ENCODE data around the gene RAB30.
A peak's percentile ranks its signal among the peaks of the same experiment; 100 is the strongest.

Gene RAB30

DNA sequence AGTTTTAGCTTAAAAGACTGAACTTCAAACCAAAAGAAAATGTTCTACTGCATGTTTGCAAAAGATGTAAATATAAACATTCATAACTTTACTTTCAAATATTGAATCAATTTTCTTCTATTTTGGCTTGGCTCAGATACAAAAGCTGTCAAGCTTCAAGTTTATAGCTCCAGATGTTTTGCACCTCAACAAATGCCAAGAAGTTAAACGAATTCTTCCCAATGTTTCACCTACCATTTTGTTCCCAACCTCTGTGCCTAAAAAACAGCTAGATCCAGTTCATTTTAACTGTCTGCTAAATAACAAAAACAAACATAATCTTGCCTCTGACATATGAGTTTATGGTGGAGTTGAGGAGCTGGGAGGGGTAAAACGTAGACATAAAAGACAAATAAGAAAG is 76.5 kb downstream of the RAB30 start:
- no peaks in the 10 kb centered on the region; the same call in 1 of the 2 replicates for H4K20me1 ChIP-seq (ENCODE audit: low read depth, low read length)
- H3K9me3 ChIP-seq (ENCODE audit: insufficient read depth, low read length) = no peaks in the 10 kb centered on the region
- no peaks in the 10 kb centered on the region for H3K27me3 ChIP-seq (ENCODE audit: low read length)
- no peak overlapping the region for H3K9ac ChIP-seq (ENCODE audit: low read length)
- TF ChIP-seq, protein P1, sequence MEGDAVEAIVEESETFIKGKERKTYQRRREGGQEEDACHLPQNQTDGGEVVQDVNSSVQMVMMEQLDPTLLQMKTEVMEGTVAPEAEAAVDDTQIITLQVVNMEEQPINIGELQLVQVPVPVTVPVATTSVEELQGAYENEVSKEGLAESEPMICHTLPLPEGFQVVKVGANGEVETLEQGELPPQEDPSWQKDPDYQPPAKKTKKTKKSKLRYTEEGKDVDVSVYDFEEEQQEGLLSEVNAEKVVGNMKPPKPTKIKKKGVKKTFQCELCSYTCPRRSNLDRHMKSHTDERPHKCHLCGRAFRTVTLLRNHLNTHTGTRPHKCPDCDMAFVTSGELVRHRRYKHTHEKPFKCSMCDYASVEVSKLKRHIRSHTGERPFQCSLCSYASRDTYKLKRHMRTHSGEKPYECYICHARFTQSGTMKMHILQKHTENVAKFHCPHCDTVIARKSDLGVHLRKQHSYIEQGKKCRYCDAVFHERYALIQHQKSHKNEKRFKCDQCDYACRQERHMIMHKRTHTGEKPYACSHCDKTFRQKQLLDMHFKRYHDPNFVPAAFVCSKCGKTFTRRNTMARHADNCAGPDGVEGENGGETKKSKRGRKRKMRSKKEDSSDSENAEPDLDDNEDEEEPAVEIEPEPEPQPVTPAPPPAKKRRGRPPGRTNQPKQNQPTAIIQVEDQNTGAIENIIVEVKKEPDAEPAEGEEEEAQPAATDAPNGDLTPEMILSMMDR (IDR thresholded peaks at IDR 0.05; ENCODE audit: insufficient read depth, low read length, poor library complexity, severe bottlenecking) = no peak
- no peak for TF ChIP-seq EZH2phosphoT487 (conservative IDR thresholded peaks at IDR 0.05; ENCODE audit: low read length)
- H3K79me2 ChIP-seq (ENCODE audit: insufficient read depth, low read length) = peaks cover 47% of the 10 kb centered on the region
- 0 out of 2 replicates have a peak, but pooled peaks cover 4% of the 10 kb centered on the region for H3F3A ChIP-seq (ENCODE audit: insufficient read depth)
- H3K4me2 ChIP-seq (ENCODE audit: low read depth, low read length, poor library complexity, severe bottlenecking) = no peak overlapping the region
- H3K27ac ChIP-seq (ENCODE audit: low read depth, low read length) = 0 out of 2 replicates have a peak overlapping the region, but pooled peaks have one; percentile 20
- no peak overlapping the region for H3K4me3 ChIP-seq (ENCODE audit: insufficient read depth, low read length, poor library complexity, severe bottlenecking)
- H3K36me3 ChIP-seq (ENCODE audit: low read length) = peaks cover 24% of the 10 kb centered on the region; the same call in 1 of the 2 replicates
- H2AFZ ChIP-seq (ENCODE audit: low read depth, low read length, severe bottlenecking) = no peak overlapping the region
- H3K9me2 ChIP-seq (replicated peaks; ENCODE audit: insufficient read depth, low read length) = no peaks in the 10 kb centered on the region

DNA sequence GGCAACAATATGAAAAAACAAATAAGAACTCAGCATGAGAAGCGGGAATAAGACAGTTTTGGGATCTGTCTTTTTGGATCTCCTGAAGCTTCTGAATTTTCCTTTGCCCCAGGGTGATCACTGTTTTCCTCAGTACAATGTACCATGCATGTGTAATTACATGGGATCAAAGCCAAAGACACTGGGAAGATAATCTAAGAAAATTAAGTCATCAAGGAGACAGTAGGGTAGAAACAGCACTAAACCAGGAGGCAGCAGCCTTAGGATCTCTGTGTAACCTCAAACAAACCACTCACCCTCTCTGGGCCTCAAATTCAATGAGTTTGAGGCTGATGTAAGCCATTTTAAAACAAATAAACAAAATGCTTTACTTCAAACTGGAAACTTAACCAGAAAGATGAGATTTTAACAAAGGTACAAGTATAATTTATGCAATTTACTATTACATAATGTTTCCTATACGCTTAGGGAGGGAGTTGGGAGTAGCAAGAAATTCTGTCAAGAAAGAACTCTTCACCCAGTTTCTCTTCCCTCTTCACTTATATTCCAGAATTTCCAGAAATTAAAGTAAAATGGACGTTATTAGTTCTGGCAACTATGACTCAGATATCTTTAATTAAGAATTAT is 77.0 kb downstream of the RAB30 start:
- Histone ChIP-seq H3K79me2 (ENCODE audit: insufficient read depth, low read length) (peaks cover 42% of the 10 kb centered on the region), H3F3A (ENCODE audit: insufficient read depth) (0 out of 2 replicates have a peak, but pooled peaks cover under 1% of the 10 kb centered on the region), H4K20me1 (ENCODE audit: low read depth, low read length) (no peaks in the 10 kb centered on the region; the same call in 1 of the 2 replicates), H3K27me3 (ENCODE audit: low read length) (no peaks in the 10 kb centered on the region), H3K9ac (ENCODE audit: low read length) (no peak overlapping the region), H3K9me3 (ENCODE audit: insufficient read depth, low read length) (no peaks in the 10 kb centered on the region), H3K4me3 (ENCODE audit: insufficient read depth, low read length, poor library complexity, severe bottlenecking) (no peak overlapping the region), H3K27ac (ENCODE audit: low read depth, low read length) (no peak overlapping the region), H2AFZ (ENCODE audit: low read depth, low read length, severe bottlenecking) (no peak overlapping the region), H3K4me2 (ENCODE audit: low read depth, low read length, poor library complexity, severe bottlenecking) (no peak overlapping the region), H3K36me3 (ENCODE audit: low read length) (peaks cover 27% of the 10 kb centered on the region; the same call in 1 of the 2 replicates), H3K9me2 (replicated peaks; ENCODE audit: insufficient read depth, low read length) (no peaks in the 10 kb centered on the region)
- no peak for TF ChIP-seq EZH2phosphoT487 (conservative IDR thresholded peaks at IDR 0.05; ENCODE audit: low read length)

DNA sequence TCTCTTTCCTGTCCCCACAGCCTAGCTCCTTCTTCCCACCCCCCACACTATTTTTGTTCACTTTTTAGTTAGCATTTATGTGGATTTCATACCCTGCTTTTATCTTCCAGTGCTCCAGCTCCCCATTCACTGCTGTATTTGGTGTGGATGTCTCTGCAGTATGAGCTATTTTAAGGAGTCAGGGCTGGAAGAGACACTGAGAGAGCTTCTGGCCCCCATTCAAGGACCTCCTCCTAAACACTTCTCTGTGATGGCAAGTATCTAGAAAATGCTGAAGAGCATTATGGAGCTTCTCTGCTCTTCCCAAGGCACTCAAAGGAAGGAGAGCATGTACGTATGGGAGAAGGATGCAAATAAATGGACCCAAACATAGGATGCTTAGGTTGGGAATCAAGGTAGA is 79.5 kb downstream of the RAB30 start:
- Histone ChIP-seq H3K9ac (ENCODE audit: low read length) (no peak overlapping the region), H3K4me2 (ENCODE audit: low read depth, low read length, poor library complexity, severe bottlenecking) (no peak overlapping the region), H3K27me3 (ENCODE audit: low read length) (no peaks in the 10 kb centered on the region), H3F3A (ENCODE audit: insufficient read depth) (0 out of 2 replicates have a peak, but pooled peaks cover 6% of the 10 kb centered on the region), H3K27ac (ENCODE audit: low read depth, low read length) (no peak overlapping the region), H3K36me3 (ENCODE audit: low read length) (peaks cover 40% of the 10 kb centered on the region; the same call in 1 of the 2 replicates), H2AFZ (ENCODE audit: low read depth, low read length, severe bottlenecking) (no peak overlapping the region), H3K4me3 (ENCODE audit: insufficient read depth, low read length, poor library complexity, severe bottlenecking) (no peak overlapping the region), H3K9me2 (replicated peaks; ENCODE audit: insufficient read depth, low read length) (no peaks in the 10 kb centered on the region), H3K9me3 (ENCODE audit: insufficient read depth, low read length) (no peaks in the 10 kb centered on the region), H3K79me2 (ENCODE audit: insufficient read depth, low read length) (peaks cover 25% of the 10 kb centered on the region), H4K20me1 (ENCODE audit: low read depth, low read length) (no peaks in the 10 kb centered on the region; the same call in 1 of the 2 replicates)
- no peak for TF ChIP-seq EZH2phosphoT487 (conservative IDR thresholded peaks at IDR 0.05; ENCODE audit: low read length)
- TF ChIP-seq, protein P1 (IDR thresholded peaks at IDR 0.05; ENCODE audit: insufficient read depth, low read length, poor library complexity, severe bottlenecking) = no peak
